ENCODE results near the gene KLHL29.

DNA sequence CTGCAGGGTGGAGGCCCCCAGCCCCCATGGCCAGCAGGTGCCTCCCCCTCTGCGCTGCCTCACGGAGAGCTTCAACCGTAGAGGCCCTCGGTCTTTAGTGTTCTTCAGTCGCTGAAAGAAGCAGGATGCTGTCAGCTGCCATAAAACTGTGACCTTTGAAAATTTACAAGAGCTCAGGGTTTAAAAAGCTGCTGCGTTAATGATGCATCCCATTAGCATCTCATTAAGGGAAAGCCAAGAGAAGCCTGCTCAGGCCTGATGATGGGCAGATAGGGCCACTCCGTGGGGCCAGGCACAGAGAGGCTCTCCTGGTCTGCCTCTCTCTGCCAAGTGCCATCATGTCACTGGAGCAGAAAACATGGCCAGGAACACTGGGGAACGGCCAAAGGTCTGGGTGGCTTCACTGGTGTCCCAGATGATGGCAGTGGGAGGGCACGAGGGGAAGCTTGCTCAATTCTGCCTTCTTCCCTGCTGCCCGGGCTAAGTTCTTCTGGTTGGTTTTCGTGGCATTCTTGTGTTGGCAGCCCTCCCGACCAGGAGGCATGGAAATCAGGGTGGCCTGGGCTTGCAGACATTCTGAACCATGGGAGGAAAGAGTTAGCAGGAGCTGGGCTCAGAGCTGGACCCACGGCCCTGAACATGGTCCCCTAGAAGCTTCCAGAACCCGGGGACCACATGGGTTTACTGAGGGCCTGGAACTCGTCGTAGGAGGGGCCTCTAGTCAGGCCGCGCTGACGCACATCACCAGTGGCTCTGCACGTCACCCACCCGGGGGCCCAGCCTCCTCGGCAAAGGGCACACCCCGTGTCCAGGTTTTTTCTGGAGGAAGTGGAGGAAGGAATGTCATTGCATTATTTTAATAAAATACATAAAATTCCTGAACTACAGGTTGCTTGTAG, 250.7 kb downstream of the KLHL29 start:
- TF ChIP-seq TCF3 (IDR thresholded peaks at IDR 0.05; ENCODE audit: borderline replicate concordance, insufficient read depth, low read depth, low read length) (no peak), TAF1 (IDR thresholded peaks at IDR 0.05; ENCODE audit: borderline replicate concordance, low read depth, low read length) (no peak), POLR2AphosphoS5 (IDR thresholded peaks at IDR 0.05; ENCODE audit: low read length) (no peak), CBFB (IDR thresholded peaks at IDR 0.05; ENCODE audit: low read depth) (no peak), NFIC (IDR thresholded peaks at IDR 0.05; ENCODE audit: low read depth, low read length) (no peak), FOXK2 (IDR thresholded peaks at IDR 0.05) (no peak)
- TF ChIP-seq, protein P1, sequence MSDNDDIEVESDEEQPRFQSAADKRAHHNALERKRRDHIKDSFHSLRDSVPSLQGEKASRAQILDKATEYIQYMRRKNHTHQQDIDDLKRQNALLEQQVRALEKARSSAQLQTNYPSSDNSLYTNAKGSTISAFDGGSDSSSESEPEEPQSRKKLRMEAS (IDR thresholded peaks at IDR 0.05; ENCODE audit: low read depth, low read length), result no peak
- TF ChIP-seq, protein P2, sequence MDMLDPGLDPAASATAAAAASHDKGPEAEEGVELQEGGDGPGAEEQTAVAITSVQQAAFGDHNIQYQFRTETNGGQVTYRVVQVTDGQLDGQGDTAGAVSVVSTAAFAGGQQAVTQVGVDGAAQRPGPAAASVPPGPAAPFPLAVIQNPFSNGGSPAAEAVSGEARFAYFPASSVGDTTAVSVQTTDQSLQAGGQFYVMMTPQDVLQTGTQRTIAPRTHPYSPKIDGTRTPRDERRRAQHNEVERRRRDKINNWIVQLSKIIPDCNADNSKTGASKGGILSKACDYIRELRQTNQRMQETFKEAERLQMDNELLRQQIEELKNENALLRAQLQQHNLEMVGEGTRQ (IDR thresholded peaks at IDR 0.05; ENCODE audit: borderline replicate concordance, low read depth, low read length), result no peak
